WTC11 (cell line): ENCODE data around the gene ATP9B. TPM values are rescaled to one million over a fixed set of nuclear protein-coding genes. Genes with fewer than 3 reads are reported as not detected.

ENCODE experiments used
- ATAC-seq: fragments of 200-7000 bp; cut with Tn5 transposase; 2 replicates; pipeline ENCODE4 v1.10.0; 2021; ENCODE audit warnings: mild to moderate bottlenecking, moderate library complexity
- CTCF ChIA-PET: fragments of 300-600 bp; sonication (Branson Sonifier 250); formaldehyde crosslinking; loops from one replicate; lab custom pipeline; 2021; ENCODE audit warnings: antibody characterized with exemption; lab: Charles Lee
- POLR2A ChIA-PET: fragments of 350-600 bp; sonication (Branson Sonifier 250); formaldehyde crosslinking; loops from one replicate; lab custom pipeline; 2021; ENCODE audit warnings: antibody characterized with exemption; lab: Charles Lee
- DNase-seq: peaks from one replicate; pipeline ENCODE4 v3.0.0; 2021; ENCODE audit warnings: low spot score
- H3K27ac Mint-ChIP-seq: 2 replicates; pipeline ENCODE4 v1.8.0; 2021; ENCODE audit warnings: mixed read lengths
- H3K27me3 Mint-ChIP-seq: 2 replicates; pipeline ENCODE4 v1.8.0; 2021; ENCODE audit warnings: low read depth, mild to moderate bottlenecking, moderate library complexity, mixed read lengths
- H3K36me3 Mint-ChIP-seq: 2 replicates; pipeline ENCODE4 v1.8.0; 2021; ENCODE audit warnings: mixed read lengths
- H3K4me1 Mint-ChIP-seq: 2 replicates; pipeline ENCODE4 v1.8.0; 2022; ENCODE audit warnings: mixed read lengths
- H3K4me3 Mint-ChIP-seq: 2 replicates; pipeline ENCODE4 v1.8.0; 2021; ENCODE audit warnings: mild to moderate bottlenecking, moderate library complexity, mixed read lengths
- H3K9me3 Mint-ChIP-seq: 2 replicates; pipeline ENCODE4 v1.8.0; 2021; ENCODE audit warnings: mixed read lengths
- ATF1 ChIP-seq: sonication (generic); formaldehyde crosslinking; IDR thresholded peaks from 2 replicates; pipeline ENCODE4 v1.8.1; 2023; ENCODE audit warnings: mild to moderate bottlenecking, moderate library complexity, missing genetic modification reagents
- ETV6 ChIP-seq: sonication (generic); formaldehyde crosslinking; IDR thresholded peaks from 2 replicates; pipeline ENCODE4 v1.8.1; 2022; ENCODE audit warnings: mild to moderate bottlenecking, missing genetic modification reagents
- IRF2 ChIP-seq: sonication (generic); formaldehyde crosslinking; IDR thresholded peaks from 2 replicates; pipeline ENCODE4 v1.8.0; 2022; ENCODE audit warnings: low read depth, missing genetic modification reagents, borderline replicate concordance
- MYBL2 ChIP-seq: sonication (generic); formaldehyde crosslinking; IDR thresholded peaks from 2 replicates; pipeline ENCODE4 v1.8.1; 2023; ENCODE audit warnings: mild to moderate bottlenecking, moderate library complexity, missing genetic modification reagents
- NFE2L1 ChIP-seq: sonication (generic); formaldehyde crosslinking; IDR thresholded peaks from 2 replicates; pipeline ENCODE4 v1.8.1; 2023; ENCODE audit warnings: missing genetic modification reagents
- NFYB ChIP-seq: sonication (generic); formaldehyde crosslinking; conservative IDR thresholded peaks from 2 replicates; pipeline ENCODE4 v1.8.0; 2022; ENCODE audit warnings: low read depth, missing genetic modification reagents
- OVOL2 ChIP-seq: fragments of 250-450 bp; sonication (Bioruptor Pico); IDR thresholded peaks from 2 replicates; pipeline ENCODE4 v1.9.0; 2021; ENCODE audit warnings: mild to moderate bottlenecking, borderline replicate concordance
- SP1 ChIP-seq: sonication (generic); formaldehyde crosslinking; conservative IDR thresholded peaks from 2 replicates; pipeline ENCODE4 v1.8.1; 2022; ENCODE audit warnings: missing genetic modification reagents
- ZNF121 ChIP-seq: sonication (generic); formaldehyde crosslinking; IDR thresholded peaks from 2 replicates; pipeline ENCODE4 v1.8.0; 2023; ENCODE audit warnings: missing genetic modification reagents
- total RNA-seq: library from RNA; stranded (reverse); gene quantifications from 3 replicates; pipeline ENCODE4 v1.2.3, GENCODE V29; 2021
- TF ChIP-seq, protein P1 (sequence below): sonication (generic); formaldehyde crosslinking; IDR thresholded peaks from 2 replicates; pipeline ENCODE4 v1.8.1; 2023; ENCODE audit warnings: mild to moderate bottlenecking, missing genetic modification reagents
- TF ChIP-seq, protein P2 (sequence below): sonication (generic); formaldehyde crosslinking; IDR thresholded peaks from 2 replicates; pipeline ENCODE4 v1.8.0; 2023; ENCODE audit warnings: mild to moderate bottlenecking, missing genetic modification reagents
- TF ChIP-seq, protein P3 (sequence below): fragments of 250-450 bp; sonication (Bioruptor Pico); IDR thresholded peaks from 2 replicates; pipeline ENCODE4 v1.8.0; 2021; ENCODE audit warnings: mild to moderate bottlenecking
- TF ChIP-seq, protein P4 (sequence below): sonication (generic); formaldehyde crosslinking; conservative IDR thresholded peaks from 2 replicates; pipeline ENCODE4 v1.8.1; 2023; ENCODE audit warnings: mild to moderate bottlenecking, low read depth, missing genetic modification reagents, moderate library complexity
- TF ChIP-seq, protein P5 (sequence below): sonication (generic); formaldehyde crosslinking; IDR thresholded peaks from 2 replicates; pipeline ENCODE4 v1.8.1; 2022; ENCODE audit warnings: mild to moderate bottlenecking, moderate library complexity, missing genetic modification reagents
- TF ChIP-seq, protein P6 (sequence below): sonication (generic); formaldehyde crosslinking; IDR thresholded peaks from 2 replicates; pipeline ENCODE4 v1.8.0; 2022; ENCODE audit warnings: mild to moderate bottlenecking, missing genetic modification reagents
- TF ChIP-seq, protein P7 (sequence below): sonication (generic); formaldehyde crosslinking; IDR thresholded peaks from 2 replicates; pipeline ENCODE4 v1.8.1; 2022; ENCODE audit warnings: missing genetic modification reagents, borderline replicate concordance

Gene ATP9B
- total RNA-seq, 1 experiment from 2014 or later = 19.0 TPM

DNA sequence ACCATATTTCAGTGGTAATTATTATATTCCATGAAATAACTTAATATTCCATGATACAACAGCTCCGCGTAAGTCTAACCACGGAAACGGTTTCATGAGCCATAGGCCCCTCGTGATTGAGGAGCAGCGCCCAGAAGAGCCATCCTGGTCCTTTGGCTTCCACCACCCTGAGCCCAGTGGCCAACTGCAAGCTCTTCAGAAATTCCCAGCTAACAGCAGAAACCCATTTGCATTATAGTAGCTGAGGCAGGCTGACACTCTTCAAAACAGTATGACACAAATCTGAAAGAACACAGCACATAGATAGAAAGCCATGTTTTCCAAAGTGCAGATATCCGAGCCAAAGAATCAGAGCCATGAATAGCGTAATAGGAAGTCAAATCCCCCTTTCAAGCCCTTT lies 205.6 kb downstream of the ATP9B start:
- no peak for DNase-seq
- no peaks in the 10 kb centered on the region for H3K27me3 Mint-ChIP-seq
- peaks cover 16% of the 10 kb centered on the region for H3K4me1 Mint-ChIP-seq
- peak overlapping the region; percentile 84; the same call in 1 of the 2 replicates for H3K27ac Mint-ChIP-seq
- peaks cover 3% of the 10 kb centered on the region for H3K36me3 Mint-ChIP-seq
- CTCF ChIA-PET = no interaction called here
- peak; percentile 69 for ATAC-seq
- H3K4me3 Mint-ChIP-seq = no peak overlapping the region
- TF ChIP-seq, protein P1, sequence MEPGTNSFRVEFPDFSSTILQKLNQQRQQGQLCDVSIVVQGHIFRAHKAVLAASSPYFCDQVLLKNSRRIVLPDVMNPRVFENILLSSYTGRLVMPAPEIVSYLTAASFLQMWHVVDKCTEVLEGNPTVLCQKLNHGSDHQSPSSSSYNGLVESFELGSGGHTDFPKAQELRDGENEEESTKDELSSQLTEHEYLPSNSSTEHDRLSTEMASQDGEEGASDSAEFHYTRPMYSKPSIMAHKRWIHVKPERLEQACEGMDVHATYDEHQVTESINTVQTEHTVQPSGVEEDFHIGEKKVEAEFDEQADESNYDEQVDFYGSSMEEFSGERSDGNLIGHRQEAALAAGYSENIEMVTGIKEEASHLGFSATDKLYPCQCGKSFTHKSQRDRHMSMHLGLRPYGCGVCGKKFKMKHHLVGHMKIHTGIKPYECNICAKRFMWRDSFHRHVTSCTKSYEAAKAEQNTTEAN = no peak
- TF ChIP-seq IRF2 (CRISPR knock-in tag) (no peak), OVOL2 (CRISPR knock-in tag) (no peak), NFE2L1 (no peak), ZNF121 (CRISPR knock-in tag) (no peak), ETV6 (CRISPR knock-in tag) (no peak), NFYB (CRISPR knock-in tag) (no peak), ATF1 (CRISPR knock-in tag) (no peak), MYBL2 (CRISPR knock-in tag) (no peak), SP1 (CRISPR knock-in tag) (no peak)
- TF ChIP-seq, protein P2, sequence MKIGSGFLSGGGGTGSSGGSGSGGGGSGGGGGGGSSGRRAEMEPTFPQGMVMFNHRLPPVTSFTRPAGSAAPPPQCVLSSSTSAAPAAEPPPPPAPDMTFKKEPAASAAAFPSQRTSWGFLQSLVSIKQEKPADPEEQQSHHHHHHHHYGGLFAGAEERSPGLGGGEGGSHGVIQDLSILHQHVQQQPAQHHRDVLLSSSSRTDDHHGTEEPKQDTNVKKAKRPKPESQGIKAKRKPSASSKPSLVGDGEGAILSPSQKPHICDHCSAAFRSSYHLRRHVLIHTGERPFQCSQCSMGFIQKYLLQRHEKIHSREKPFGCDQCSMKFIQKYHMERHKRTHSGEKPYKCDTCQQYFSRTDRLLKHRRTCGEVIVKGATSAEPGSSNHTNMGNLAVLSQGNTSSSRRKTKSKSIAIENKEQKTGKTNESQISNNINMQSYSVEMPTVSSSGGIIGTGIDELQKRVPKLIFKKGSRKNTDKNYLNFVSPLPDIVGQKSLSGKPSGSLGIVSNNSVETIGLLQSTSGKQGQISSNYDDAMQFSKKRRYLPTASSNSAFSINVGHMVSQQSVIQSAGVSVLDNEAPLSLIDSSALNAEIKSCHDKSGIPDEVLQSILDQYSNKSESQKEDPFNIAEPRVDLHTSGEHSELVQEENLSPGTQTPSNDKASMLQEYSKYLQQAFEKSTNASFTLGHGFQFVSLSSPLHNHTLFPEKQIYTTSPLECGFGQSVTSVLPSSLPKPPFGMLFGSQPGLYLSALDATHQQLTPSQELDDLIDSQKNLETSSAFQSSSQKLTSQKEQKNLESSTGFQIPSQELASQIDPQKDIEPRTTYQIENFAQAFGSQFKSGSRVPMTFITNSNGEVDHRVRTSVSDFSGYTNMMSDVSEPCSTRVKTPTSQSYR (CRISPR knock-in tag) = no peak
- TF ChIP-seq, protein P3, sequence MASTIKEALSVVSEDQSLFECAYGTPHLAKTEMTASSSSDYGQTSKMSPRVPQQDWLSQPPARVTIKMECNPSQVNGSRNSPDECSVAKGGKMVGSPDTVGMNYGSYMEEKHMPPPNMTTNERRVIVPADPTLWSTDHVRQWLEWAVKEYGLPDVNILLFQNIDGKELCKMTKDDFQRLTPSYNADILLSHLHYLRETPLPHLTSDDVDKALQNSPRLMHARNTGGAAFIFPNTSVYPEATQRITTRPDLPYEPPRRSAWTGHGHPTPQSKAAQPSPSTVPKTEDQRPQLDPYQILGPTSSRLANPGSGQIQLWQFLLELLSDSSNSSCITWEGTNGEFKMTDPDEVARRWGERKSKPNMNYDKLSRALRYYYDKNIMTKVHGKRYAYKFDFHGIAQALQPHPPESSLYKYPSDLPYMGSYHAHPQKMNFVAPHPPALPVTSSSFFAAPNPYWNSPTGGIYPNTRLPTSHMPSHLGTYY (CRISPR knock-in tag) = no peak
- TF ChIP-seq, protein P4, sequence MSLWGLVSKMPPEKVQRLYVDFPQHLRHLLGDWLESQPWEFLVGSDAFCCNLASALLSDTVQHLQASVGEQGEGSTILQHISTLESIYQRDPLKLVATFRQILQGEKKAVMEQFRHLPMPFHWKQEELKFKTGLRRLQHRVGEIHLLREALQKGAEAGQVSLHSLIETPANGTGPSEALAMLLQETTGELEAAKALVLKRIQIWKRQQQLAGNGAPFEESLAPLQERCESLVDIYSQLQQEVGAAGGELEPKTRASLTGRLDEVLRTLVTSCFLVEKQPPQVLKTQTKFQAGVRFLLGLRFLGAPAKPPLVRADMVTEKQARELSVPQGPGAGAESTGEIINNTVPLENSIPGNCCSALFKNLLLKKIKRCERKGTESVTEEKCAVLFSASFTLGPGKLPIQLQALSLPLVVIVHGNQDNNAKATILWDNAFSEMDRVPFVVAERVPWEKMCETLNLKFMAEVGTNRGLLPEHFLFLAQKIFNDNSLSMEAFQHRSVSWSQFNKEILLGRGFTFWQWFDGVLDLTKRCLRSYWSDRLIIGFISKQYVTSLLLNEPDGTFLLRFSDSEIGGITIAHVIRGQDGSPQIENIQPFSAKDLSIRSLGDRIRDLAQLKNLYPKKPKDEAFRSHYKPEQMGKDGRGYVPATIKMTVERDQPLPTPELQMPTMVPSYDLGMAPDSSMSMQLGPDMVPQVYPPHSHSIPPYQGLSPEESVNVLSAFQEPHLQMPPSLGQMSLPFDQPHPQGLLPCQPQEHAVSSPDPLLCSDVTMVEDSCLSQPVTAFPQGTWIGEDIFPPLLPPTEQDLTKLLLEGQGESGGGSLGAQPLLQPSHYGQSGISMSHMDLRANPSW (CRISPR knock-in tag) = no peak
- TF ChIP-seq, protein P5, sequence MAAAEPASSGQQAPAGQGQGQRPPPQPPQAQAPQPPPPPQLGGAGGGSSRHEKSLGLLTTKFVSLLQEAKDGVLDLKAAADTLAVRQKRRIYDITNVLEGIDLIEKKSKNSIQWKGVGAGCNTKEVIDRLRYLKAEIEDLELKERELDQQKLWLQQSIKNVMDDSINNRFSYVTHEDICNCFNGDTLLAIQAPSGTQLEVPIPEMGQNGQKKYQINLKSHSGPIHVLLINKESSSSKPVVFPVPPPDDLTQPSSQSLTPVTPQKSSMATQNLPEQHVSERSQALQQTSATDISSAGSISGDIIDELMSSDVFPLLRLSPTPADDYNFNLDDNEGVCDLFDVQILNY = no peak
- TF ChIP-seq, protein P6, sequence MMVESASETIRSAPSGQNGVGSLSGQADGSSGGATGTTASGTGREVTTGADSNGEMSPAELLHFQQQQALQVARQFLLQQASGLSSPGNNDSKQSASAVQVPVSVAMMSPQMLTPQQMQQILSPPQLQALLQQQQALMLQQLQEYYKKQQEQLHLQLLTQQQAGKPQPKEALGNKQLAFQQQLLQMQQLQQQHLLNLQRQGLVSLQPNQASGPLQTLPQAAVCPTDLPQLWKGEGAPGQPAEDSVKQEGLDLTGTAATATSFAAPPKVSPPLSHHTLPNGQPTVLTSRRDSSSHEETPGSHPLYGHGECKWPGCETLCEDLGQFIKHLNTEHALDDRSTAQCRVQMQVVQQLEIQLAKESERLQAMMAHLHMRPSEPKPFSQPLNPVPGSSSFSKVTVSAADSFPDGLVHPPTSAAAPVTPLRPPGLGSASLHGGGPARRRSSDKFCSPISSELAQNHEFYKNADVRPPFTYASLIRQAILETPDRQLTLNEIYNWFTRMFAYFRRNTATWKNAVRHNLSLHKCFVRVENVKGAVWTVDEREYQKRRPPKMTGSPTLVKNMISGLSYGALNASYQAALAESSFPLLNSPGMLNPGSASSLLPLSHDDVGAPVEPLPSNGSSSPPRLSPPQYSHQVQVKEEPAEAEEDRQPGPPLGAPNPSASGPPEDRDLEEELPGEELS (CRISPR knock-in tag) = no peak
- TF ChIP-seq, protein P7, sequence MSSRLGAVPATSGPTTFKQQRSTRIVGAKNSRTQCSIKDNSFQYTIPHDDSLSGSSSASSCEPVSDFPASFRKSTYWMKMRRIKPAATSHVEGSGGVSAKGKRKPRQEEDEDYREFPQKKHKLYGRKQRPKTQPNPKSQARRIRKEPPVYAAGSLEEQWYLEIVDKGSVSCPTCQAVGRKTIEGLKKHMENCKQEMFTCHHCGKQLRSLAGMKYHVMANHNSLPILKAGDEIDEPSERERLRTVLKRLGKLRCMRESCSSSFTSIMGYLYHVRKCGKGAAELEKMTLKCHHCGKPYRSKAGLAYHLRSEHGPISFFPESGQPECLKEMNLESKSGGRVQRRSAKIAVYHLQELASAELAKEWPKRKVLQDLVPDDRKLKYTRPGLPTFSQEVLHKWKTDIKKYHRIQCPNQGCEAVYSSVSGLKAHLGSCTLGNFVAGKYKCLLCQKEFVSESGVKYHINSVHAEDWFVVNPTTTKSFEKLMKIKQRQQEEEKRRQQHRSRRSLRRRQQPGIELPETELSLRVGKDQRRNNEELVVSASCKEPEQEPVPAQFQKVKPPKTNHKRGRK (CRISPR knock-in tag) = no peak
- H3K9me3 Mint-ChIP-seq = no peaks in the 10 kb centered on the region
- POLR2A ChIA-PET = no interaction called here
